NT2/D1 (cell line): Measurements from ENCODE around the gene SYNE2.

Source experiments
- SUZ12 ChIP-seq: IDR thresholded peaks from 2 replicates; pipeline ENCODE4 v1.6.1; 2011; ENCODE audit not compliant: insufficient read length, insufficient read depth; ENCODE audit errors: extremely low read depth
- YY1 ChIP-seq: IDR thresholded peaks from 2 replicates; pipeline ENCODE4 v1.6.1; 2011; ENCODE audit not compliant: insufficient read length, insufficient read depth
- ZNF274 ChIP-seq: IDR thresholded peaks from 2 replicates; pipeline ENCODE4 v1.6.1; 2011; ENCODE audit warnings: mild to moderate bottlenecking, low read depth, low read length

GRCh38 chr14:64260418-64260817, 407.6 kb downstream of the SYNE2 start:
- TF ChIP-seq YY1: no peak
- TF ChIP-seq ZNF274: no peak
- TF ChIP-seq SUZ12: no peak
